D721Med (cell line): ENCODE measurements around the gene BLTP3A.
"Not testable (repeated sequence)": the region's sequence is repeated elsewhere in the genome, so short reads cannot be mapped to it uniquely, and the experiment has no call there.

Experiments used
- DNase-seq: peaks from one replicate; pipeline ENCODE4 v3.0.0; 2011; ENCODE audit warnings: low spot score; ENCODE audit not compliant: insufficient read length
- FAIRE-seq: peaks from 2 replicates; lab custom pipeline; 2011; peaks lifted over from hg19 to GRCh38; lab: Jason Lieb, UNC
- TF ChIP-seq, protein P1 (sequence below): IDR thresholded peaks from 2 replicates; pipeline ENCODE4 v1.5.1; 2012; ENCODE audit warnings: mild to moderate bottlenecking, control low read depth; ENCODE audit not compliant: insufficient read depth; ENCODE audit errors: missing control alignments

Gene BLTP3A

GRCh38 chr6:34771727-34772126 is 20.2 kb upstream of the BLTP3A start:
- TF ChIP-seq, protein P1, sequence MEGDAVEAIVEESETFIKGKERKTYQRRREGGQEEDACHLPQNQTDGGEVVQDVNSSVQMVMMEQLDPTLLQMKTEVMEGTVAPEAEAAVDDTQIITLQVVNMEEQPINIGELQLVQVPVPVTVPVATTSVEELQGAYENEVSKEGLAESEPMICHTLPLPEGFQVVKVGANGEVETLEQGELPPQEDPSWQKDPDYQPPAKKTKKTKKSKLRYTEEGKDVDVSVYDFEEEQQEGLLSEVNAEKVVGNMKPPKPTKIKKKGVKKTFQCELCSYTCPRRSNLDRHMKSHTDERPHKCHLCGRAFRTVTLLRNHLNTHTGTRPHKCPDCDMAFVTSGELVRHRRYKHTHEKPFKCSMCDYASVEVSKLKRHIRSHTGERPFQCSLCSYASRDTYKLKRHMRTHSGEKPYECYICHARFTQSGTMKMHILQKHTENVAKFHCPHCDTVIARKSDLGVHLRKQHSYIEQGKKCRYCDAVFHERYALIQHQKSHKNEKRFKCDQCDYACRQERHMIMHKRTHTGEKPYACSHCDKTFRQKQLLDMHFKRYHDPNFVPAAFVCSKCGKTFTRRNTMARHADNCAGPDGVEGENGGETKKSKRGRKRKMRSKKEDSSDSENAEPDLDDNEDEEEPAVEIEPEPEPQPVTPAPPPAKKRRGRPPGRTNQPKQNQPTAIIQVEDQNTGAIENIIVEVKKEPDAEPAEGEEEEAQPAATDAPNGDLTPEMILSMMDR, result no peak
- DNase-seq, result no peak
- FAIRE-seq, result no peak

- DNase-seq (no peak), FAIRE-seq (no peak)
- TF ChIP-seq, protein P1, result no peak
Observed at GRCh38 chr6:34772940-34773339, 18.9 kb upstream of the BLTP3A start.

DNA sequence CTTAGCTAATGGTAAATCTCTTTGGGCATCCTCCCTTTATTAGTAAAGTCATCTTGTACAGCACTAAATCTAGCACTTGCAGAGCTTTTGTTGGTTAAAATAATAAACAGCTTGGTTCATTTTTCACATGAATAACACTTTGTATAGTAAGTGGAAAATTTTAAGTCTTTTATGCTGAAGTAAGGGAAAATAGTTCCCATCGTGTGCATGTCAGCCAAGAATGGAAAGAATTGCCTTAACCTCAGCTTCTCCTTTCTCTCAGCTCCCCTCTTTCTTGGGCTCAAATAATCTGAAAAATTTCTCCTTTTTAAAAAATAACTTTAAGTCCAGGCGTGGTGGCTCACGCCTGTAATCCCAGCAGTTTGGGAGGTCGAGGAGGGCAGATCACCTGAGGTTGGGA is 18.0 kb upstream of the BLTP3A start:
- no peak for DNase-seq
- TF ChIP-seq, protein P1, result no peak
- FAIRE-seq, result no peak

GRCh38 chr6:34774967-34775366 is 16.9 kb upstream of the BLTP3A start:
- TF ChIP-seq, protein P1, result no peak
- DNase-seq (no peak), FAIRE-seq (no peak)

DNA sequence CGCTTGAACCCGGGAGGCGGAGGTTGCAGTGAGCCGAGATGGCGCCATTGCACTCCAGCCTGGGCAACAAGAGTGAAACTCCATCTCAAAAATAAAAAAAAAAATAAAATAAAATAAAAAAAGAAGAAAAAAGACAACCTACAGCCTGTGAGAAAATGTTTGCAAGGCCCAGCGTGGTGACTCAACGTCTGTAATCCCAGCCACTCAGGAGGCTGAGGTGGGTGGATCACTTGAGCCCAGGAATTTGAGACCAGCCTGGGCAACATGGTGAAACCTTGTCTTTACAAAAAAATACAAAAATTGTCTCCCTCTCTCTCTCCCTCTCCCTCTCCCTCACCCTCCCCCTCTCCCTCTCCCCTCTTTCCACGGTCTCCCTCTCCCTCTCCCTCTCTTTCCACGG is 6.5 kb upstream of the BLTP3A start:
- not testable (repeated sequence) for FAIRE-seq, DNase-seq

GRCh38 chr6:34787152-34787551 is 4.7 kb upstream of the BLTP3A start:
- DNase-seq, result not testable (repeated sequence)

DNA sequence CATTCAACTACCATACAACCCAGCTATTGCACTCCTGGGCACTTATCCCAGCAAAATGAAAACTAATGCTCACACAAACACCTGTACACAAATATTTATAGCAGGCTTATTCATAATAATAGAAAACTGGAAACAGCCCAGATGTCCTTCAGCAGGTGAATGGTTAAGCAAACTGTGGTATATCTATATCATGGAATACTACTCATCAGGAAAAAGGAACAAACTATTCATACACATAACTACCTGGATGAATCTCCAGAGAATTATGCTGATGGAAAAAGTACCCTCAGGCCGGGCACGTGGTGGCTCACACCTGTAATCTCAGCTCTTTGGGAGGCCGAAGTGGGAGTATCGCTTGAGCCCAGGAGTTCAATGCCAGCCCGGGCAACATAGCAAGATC is 3.8 kb upstream of the BLTP3A start:
- no peak for FAIRE-seq
- no peak for DNase-seq
- TF ChIP-seq, protein P1, result no peak

More at GRCh38 chr6:34787152-34787551, 4.7 kb upstream of the BLTP3A start:
- not testable (repeated sequence) for FAIRE-seq

DNA sequence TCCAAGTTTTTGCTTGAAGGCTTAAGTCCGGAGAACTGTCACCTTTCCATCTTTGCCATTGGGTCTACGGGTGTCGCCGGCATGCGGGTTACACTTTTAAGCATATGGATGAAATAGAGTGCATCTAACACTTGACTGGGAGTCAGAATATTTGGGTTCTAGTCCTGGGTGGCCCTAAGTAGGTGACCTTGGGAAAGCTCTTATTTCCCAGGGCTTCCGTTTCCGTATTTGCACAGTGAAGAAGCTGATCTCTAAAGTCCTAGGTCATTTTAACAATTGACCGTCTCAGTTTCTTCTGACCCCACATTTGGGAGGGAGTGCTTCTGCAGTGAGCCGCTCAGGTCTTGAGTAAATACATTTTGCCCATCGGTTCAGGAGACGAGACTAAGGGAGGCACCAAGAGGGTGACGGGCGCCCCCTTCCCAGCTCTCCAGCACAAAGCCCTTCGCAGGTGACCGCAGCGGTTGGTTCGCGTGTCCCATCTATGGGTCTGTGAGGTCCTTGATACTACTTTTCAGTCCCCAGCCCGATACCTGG is 651 bp upstream of the BLTP3A start:
- DNase-seq (no peak), FAIRE-seq (no peak)
- TF ChIP-seq, protein P1, result peak; percentile 44
